HG03469 (cell line): ENCODE results near the gene TPCN2.

Experiments used
- ATAC-seq: cut with Tn5 transposase; IDR thresholded peaks from one replicate; pipeline ENCODE4 v1.9.1; 2021; ENCODE audit warnings: mild to moderate bottlenecking, moderate library complexity, moderate number of reproducible peaks; ENCODE audit not compliant: unreplicated experiment

TPCN2 gene

GRCh38 chr11:69035946-69036340 is 12.8 kb upstream of the TPCN2 start:
- ATAC-seq, result no peak

- no peak for ATAC-seq
Measured at GRCh38 chr11:69037074-69037473, 11.7 kb upstream of the TPCN2 start.

GRCh38 chr11:69037544-69037943 is 11.2 kb upstream of the TPCN2 start:
- no peak for ATAC-seq

- ATAC-seq, result no peak
Measured at GRCh38 chr11:69039501-69039900, 9.2 kb upstream of the TPCN2 start.

- ATAC-seq, result no peak
Measured at GRCh38 chr11:69040051-69040450, 8.7 kb upstream of the TPCN2 start.

- ATAC-seq, result no peak
Measured at GRCh38 chr11:69040581-69041260, 8.0 kb upstream of the TPCN2 start.

GRCh38 chr11:69041516-69041915 is 7.2 kb upstream of the TPCN2 start:
- ATAC-seq, result no peak

- no peak for ATAC-seq
Measured at GRCh38 chr11:69044111-69045013, 4.4 kb upstream of the TPCN2 start.

GRCh38 chr11:69048031-69048693 is 570 bp upstream of the TPCN2 start:
- no peak for ATAC-seq

- no peak for ATAC-seq
Measured at GRCh38 chr11:69049490-69049867, 747 bp downstream of the TPCN2 start.

- ATAC-seq, result no peak
Measured at GRCh38 chr11:69050592-69051380, 2.1 kb downstream of the TPCN2 start.

GRCh38 chr11:69051381-69052342 is 2.9 kb downstream of the TPCN2 start:
- ATAC-seq, result no peak

GRCh38 chr11:69052343-69053168 is 3.8 kb downstream of the TPCN2 start:
- ATAC-seq, result no peak

- ATAC-seq, result no peak
Measured at GRCh38 chr11:69053169-69053477, 4.4 kb downstream of the TPCN2 start.

- ATAC-seq, result no peak
Measured at GRCh38 chr11:69053546-69054396, 5.0 kb downstream of the TPCN2 start.

- ATAC-seq, result no peak
Measured at GRCh38 chr11:69054397-69055211, 5.9 kb downstream of the TPCN2 start.

GRCh38 chr11:69055212-69055586 is 6.5 kb downstream of the TPCN2 start:
- no peak for ATAC-seq
